DLD1 (cell line): ENCODE results near the gene PADI4.
"Not testable (repeated sequence)": the region's sequence is repeated elsewhere in the genome, so short reads cannot be mapped to it uniquely, and the experiment has no call there.

Experiments used
- in situ Hi-C: cut with HindIII; loops from 2 replicates; pipeline ENCODE4 v1.10.0; 2017; ENCODE audit warnings: low sequenced_read_pairs

PADI4 gene

DNA sequence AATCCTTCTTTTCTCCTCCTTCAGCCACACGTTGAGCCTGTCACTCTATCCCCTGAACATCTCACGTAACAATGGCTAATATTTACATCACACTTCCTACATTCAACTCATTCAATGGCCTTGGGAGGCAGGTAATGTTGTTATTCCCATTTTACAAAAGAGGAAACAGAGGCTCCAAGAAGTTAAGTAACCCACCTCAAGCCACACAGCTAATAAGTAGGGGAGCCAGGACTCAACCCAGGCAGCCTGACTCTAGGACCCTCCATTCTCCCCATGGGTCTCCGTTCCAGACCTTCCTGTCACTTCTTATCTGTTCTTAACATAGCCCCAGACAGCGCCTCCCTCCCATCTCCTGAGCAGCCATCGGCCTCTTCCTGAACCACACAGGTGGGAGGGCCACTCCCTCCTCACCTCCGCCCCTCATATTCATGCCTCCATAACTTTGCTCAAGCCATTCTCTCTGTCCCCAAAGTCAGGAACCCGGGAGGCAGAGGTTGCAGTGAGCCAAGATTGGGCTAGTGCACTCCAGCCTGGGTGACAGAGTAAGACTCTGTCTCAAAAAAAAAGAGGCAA lies 2.2 kb downstream of the PADI4 start:
- in situ Hi-C loops: no loop called here

DNA sequence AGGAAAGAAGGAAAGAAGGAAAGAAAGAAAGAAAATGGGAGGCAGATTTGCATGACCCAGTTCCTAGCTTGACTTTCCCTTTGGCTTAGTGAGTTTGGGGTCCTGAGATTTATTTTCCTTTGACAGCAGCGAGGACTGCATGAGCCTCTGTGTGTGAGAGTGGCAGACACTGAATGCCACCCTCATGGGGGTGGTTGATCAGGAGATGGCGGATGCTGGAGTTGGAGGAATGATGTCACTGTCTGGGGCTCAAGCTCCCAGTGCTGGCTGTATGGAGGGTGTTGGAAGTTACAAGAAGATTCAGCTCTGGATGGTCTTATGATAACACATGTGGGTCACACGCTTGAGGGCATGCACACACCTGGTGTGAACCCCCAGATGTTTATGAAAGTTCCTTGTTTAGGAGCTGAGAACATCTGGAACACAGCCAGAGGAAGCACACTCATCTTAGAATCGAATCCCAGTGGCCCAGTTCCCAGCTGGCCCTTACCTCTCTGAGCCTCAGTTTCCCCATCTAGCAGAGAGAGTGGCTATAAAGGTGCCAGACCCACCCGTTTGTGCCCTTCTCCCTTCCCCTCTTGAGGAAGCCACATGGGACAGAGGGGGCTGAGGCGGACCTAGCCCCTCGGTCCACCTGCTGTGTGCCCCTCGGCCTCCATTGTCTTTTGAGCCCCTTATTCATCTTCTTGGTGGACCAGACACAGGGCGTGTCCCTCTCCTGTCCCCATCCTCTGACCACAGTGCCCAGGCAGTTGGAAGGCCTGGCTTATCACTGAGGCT lies 5.7 kb downstream of the PADI4 start:
- in situ Hi-C loops: no loop called here

DNA sequence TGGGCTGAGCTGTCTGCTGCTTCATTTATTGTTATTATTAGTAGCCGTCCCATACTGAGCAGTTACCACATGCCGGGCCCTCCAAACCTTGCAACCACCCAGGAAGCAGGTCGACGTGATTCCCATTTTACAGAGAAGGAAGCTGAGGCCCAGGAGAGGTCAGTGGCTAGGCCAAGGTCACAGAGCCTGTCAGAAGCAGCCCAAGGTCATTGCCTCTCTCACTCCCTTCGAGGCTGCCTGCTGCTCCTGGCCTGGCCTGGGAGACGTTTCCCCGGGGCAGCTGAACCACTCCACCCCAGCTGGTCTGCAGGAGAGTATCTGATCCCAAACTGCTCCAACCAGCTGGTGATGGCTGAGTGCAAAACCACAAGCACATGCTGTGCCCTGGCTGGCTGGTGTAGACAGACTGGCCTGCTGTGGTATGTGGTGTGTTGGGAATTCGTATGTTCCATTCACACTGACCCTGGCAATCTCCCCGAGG lies 6.5 kb downstream of the PADI4 start:
- in situ Hi-C loops: no loop called here

DNA sequence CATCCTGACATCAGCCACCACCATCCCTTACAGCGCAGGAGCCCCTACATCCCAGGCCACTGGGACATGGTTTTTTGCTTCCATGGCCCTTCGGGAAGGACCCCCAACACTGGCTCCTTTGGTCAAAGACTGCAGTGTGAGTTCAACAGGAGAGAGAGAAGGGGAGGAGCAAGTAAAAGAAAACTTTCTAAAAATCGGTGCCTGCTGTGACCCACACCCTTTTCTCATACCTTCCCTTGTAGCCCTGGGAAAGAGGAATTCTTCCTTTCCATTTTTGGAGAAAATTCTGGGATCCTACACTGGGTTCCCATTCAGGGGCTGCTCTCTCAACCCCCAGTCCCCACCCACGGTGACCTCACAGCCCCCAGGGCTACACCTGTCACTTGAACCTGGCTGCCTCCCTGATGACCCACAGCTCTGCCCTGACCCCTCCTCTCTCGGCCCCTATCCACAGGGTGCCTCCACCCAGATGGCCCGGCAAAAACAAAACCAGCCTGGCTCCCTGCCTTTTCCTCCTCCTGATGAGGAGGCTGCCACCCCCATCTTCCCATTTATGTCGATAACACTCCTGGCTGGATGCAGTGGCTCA lies 7.6 kb downstream of the PADI4 start:
- in situ Hi-C loops: no loop called here

DNA sequence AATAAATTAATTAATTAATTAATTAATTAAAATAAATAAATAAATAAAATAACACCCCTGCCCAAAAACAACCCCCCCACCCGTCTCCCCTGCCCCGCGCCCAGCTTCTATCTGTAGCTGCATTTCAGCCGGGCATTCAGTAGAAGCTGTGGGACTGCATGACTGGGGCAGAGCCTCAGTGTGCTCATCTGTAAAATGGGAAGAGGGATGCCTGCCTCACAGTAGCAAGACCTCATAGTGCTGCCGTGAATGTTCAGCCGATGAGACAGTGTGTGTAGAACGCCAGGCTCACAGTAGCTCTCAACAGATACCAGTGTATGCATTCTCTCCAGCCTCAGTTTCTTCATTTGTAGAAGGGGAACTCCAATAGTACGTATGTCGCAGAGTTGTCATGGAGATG lies 8.7 kb downstream of the PADI4 start:
- in situ Hi-C loops: no loop called here

DNA sequence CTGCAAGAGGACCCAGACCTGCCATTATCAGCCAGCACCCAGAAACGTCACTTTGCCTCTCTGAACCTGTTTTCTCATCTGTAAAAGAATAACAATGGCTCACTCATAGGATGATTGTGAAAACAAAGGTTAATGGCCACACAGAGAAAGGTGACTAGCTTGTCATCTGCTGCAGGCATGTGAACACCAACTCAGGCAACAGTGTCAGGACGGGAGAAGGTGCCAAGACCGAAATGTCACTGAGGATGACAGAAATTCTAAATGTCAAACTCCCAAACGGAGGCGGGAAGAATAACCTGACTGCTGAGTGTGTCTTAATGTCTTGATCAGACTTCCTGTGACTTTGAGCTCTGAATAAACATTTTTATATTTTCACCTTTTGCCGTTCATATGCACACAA lies 10.3 kb downstream of the PADI4 start:
- in situ Hi-C loops: no loop called here

DNA sequence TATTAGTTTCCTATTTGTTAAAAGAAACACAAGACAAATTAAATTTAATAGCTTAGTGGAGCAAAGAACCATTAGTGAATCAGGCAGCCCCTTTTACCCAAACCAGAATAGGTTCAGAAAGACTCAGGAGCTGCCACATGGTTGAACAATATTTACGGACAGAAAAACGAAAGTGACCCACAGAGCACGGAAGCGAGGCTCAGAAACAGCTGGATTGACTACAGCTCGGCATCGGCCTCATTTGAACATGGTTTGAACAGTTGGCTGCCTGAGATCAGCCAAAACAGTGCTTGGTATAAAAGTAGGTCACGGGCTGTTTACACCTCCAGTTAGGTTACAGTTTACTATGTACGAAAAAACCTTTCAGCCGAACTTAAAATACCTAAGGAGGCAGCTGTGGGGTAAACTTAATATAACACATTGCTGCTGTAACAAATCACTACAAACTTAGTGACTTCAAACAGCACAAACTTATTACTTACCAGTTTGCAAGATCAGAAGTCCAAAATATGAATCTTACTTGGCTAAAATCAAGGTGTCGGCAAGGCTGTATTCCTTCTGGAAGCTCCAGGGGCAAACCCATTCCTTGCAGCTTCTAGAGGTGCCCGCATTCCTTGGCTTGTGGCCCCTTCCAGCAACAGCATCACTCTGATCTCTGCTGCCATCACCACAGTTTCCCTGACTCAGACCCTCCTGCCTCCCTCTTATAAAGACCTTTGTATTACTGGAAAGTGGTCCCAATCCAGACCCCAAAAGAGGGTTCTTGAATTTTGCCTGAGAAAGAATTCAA lies 11.8 kb downstream of the PADI4 start:
- in situ Hi-C loops: no loop called here

DNA sequence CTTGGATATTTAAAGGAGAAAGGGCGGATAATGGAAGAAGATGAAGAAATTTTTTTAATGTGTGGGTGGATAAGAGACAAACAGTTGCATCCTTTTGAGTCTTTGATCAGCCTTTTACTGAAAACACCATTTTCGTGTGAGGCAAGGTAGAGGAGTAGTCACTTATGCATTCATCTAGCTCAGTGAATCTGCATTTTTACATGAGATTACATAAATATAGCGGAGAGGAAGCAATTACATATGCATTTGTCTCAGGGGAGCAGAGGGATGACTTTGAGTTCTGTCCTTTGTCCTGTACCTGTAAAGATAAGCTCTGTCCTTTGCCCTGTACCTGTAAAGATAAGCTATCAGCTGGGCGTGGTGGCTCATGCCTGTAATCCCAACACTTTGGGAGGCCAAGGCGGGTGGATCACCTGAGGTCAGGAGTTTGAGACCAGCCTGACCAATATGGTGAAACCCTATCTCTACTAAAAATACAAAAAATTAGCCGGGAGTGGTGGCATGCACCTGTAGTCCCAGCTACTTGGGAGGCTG lies 13.9 kb downstream of the PADI4 start:
- in situ Hi-C loops: not testable (repeated sequence)

- in situ Hi-C loops: no loop called here
Measured at GRCh38 chr1:17328855-17329254, 20.9 kb downstream of the PADI4 start.

- in situ Hi-C loops: no loop called here
Measured at GRCh38 chr1:17329610-17330009, 21.6 kb downstream of the PADI4 start.

DNA sequence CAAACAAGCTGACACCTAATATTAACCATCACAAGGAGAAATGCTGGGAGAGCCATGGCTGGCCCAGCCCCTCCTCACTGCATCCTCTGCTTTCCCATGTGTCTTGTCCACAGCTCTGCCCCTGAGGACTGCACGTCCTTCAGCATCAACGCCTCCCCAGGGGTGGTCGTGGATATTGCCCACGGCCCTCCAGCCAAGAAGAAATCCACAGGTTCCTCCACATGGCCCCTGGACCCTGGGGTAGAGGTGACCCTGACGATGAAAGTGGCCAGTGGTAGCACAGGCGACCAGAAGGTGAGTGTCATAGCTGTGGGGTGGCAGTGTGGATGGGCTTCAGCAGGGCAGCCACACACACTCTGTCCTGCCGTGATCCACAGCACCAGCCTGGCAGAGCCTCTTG lies 22.9 kb downstream of the PADI4 start:
- in situ Hi-C loops: no loop called here

DNA sequence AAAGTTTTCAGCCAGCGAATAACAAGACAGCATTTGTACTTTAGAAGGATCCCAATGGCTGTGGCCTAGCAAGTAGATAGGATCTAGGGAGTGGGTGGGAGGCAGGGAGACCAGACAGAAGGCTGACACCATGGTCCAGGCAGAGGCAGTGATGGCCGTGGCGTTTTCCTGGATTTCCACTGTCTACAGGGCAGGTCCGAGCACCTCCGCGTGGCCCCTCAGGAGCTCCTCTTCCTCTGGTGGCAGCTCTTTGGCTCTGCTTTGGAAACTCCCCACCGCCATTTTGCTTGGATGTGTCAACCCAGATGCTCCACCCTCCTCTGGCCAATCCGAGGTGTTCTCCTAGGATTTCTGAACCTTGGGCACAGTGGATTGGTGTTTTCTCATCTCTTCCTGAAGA lies 25.1 kb downstream of the PADI4 start:
- in situ Hi-C loops: no loop called here

- in situ Hi-C loops: no loop called here
Measured at GRCh38 chr1:17335821-17336710, 28.1 kb downstream of the PADI4 start.

DNA sequence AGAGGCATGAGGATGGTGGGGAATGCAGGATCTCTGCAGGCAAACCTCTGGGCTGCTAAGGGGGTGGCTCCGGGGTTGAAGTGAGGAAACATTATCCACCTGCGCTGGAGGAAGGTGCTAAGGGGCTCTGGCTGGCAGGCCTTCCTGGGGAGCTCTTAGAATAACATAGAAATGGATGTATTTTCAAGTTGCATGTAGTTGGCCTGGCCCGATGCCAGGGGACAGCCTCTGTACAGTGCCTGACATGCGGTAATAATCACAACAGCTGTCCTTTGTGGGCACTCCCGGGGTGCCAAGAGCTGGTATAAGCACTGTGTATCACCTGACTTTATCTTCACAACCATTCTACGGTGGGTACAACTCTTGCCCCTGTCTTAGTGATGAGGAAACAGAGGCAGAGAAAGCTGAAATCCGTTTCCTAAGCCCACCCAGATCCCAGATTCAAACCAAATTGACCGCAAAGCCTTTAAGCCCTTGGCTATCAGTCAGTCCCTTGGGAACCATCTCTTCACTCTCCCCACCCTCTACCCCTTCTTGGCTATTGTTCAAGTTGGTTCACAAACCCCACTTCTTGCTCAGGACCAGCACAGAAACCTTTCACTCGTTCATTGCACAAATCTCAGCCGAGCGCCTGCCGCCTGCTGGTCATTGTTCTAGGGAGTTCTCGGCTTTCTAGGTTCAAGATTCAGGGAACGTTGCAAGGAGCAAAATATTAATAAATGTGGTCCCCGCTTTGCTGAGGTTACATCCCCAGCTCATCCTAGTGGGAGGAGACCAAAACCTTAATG lies 30.9 kb downstream of the PADI4 start:
- in situ Hi-C loops: no loop called here

GRCh38 chr1:17339521-17339920 lies 31.5 kb downstream of the PADI4 start:
- in situ Hi-C loops: no loop called here

GRCh38 chr1:17340358-17340757 lies 32.4 kb downstream of the PADI4 start:
- in situ Hi-C loops: no loop called here

- in situ Hi-C loops: no loop called here
Measured at GRCh38 chr1:17342014-17342441, 34.0 kb downstream of the PADI4 start.

DNA sequence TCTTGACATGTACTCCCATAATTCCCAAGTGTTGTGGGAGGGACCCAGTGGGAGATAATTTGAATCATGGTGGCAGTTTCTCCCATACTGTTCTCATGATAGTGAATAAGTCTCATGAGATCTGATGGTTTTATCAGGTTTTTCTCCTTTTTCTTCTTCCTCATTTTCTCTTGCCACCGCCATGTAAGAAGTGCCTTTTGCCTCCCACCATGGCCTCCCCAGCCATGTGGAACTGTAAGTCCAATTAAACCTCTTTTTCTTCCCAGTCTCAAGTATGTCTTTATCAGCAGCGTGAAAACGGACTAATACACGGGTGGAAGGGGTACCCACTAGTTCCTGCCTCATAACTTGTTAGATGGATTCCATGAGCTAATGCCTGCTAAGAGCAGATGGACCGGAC lies 37.5 kb downstream of the PADI4 start:
- in situ Hi-C loops: not testable (repeated sequence)

- in situ Hi-C loops: no loop called here
Measured at GRCh38 chr1:17346046-17346789, 38.2 kb downstream of the PADI4 start.
